HepG2 (cell line): ENCODE measurements around the gene SLC27A3.
"Not testable (repeated sequence)": the region's sequence is repeated elsewhere in the genome, so short reads cannot be mapped to it uniquely, and the experiment has no call there.

Source experiments
- ATF4 ChIP-seq, 2 experiments: fragments of 450-650 bp in 1 of 2; sonication (generic) in 1 of 2; formaldehyde crosslinking; IDR thresholded peaks; 2 replicates each; pipeline versions ENCODE4 v1.5.0 to v1.8.0; 2020 to 2022; ENCODE audit warnings: mild to moderate bottlenecking in 1 of 2, missing genetic modification reagents in 1 of 2
- BCL6 ChIP-seq: IDR thresholded peaks from 2 replicates; pipeline ENCODE4 v1.6.1; 2016; ENCODE audit warnings: missing genetic modification reagents, missing compliant biosample characterization
- CC2D1A ChIP-seq: sonication (generic); formaldehyde crosslinking; IDR thresholded peaks from 2 replicates; pipeline ENCODE4 v1.8.1; 2023; ENCODE audit warnings: mild to moderate bottlenecking, missing genetic modification reagents
- ELF1 ChIP-seq: sonication (generic); formaldehyde crosslinking; IDR thresholded peaks from 2 replicates; pipeline ENCODE4 v1.4.0; 2020; ENCODE audit warnings: missing genetic modification reagents
- ESRRA ChIP-seq: sonication (generic); formaldehyde crosslinking; IDR thresholded peaks from 2 replicates; pipeline ENCODE4 v1.5.1; 2020; ENCODE audit warnings: mild to moderate bottlenecking, low read depth, missing genetic modification reagents
- EZH2 ChIP-seq: conservative IDR thresholded peaks from 2 replicates; pipeline ENCODE4 v1.6.1; 2012; ENCODE audit warnings: mild to moderate bottlenecking, low read depth, low read length, moderate library complexity
- GMEB2 ChIP-seq: IDR thresholded peaks from 2 replicates; pipeline ENCODE4 v1.6.1; 2016; ENCODE audit warnings: missing biosample characterization, missing genetic modification reagents, low read depth
- GRHL1 ChIP-seq: sonication (generic); formaldehyde crosslinking; conservative IDR thresholded peaks from 2 replicates; pipeline ENCODE4 v1.8.0; 2022; ENCODE audit warnings: missing genetic modification reagents
- JUNB ChIP-seq: sonication (generic); formaldehyde crosslinking; IDR thresholded peaks from 2 replicates; pipeline ENCODE4 v1.8.0; 2022; ENCODE audit warnings: missing genetic modification reagents, mild to moderate bottlenecking, borderline replicate concordance
- REST ChIP-seq, 2 experiments: IDR thresholded peaks; 2 replicates each; pipeline ENCODE4 v1.6.1; 2011 to 2012; ENCODE audit warnings: low read length in 2 of 2, borderline replicate concordance in 1 of 2, low read depth in 1 of 2, mild to moderate bottlenecking in 1 of 2, moderate library complexity in 1 of 2
- ZNF543 ChIP-seq: sonication (generic); formaldehyde crosslinking; IDR thresholded peaks from 2 replicates; pipeline ENCODE4 v1.4.0; 2020; ENCODE audit warnings: mild to moderate bottlenecking, missing genetic modification reagents
- ZNF562 ChIP-seq: sonication (generic); formaldehyde crosslinking; IDR thresholded peaks from 2 replicates; pipeline ENCODE4 v1.8.0; 2022; ENCODE audit warnings: missing genetic modification reagents, borderline replicate concordance
- ZSCAN12 ChIP-seq: sonication (generic); formaldehyde crosslinking; IDR thresholded peaks from 2 replicates; pipeline ENCODE4 v1.9.0; 2021; ENCODE audit warnings: mild to moderate bottlenecking, missing genetic modification reagents
- ZSCAN30 ChIP-seq: sonication (generic); formaldehyde crosslinking; IDR thresholded peaks from 2 replicates; pipeline ENCODE4 v1.5.0; 2020; ENCODE audit warnings: mild to moderate bottlenecking, missing genetic modification reagents

GRCh38 chr1:153766663-153767062, 8.5 kb upstream of the SLC27A3 start:
- TF ChIP-seq REST (IDR thresholded peaks at IDR 0.05; ENCODE audit: borderline replicate concordance in 1 of 2, low read depth in 1 of 2, low read length in 2 of 2); ESRRA (CRISPR knock-in tag); JUNB (CRISPR knock-in tag); ZSCAN12; GMEB2 (CRISPR knock-in tag); BCL6 (CRISPR knock-in tag); CC2D1A (CRISPR knock-in tag); ZSCAN30 (CRISPR knock-in tag); GRHL1; ATF4 (CRISPR knock-in tag; IDR thresholded peaks at IDR 0.05); ZNF562; EZH2; ELF1; ZNF543: not testable (repeated sequence)
